ENCODE results near the gene JTB. TPM values are rescaled to one million over a fixed set of nuclear protein-coding genes. Genes with fewer than 3 reads are reported as not detected.

The JTB gene
- total RNA-seq, 4 donors from 2014 or later: 145 to 213 (median 182) TPM

- WGBS: 100% methylated on average over 9 of the region's 9 CpGs
- no peak for DNase-seq (ENCODE audit: low spot score in 2 of 2)
- Histone ChIP-seq H3K36me3 (peaks cover 88% of the 10 kb centered on the region), H3K4me1 (no peaks in the 10 kb centered on the region), H3K4me3 (no peak overlapping the region), H3K27me3 (no peaks in the 10 kb centered on the region), H3K9me3 (no peaks in the 10 kb centered on the region), H3K27ac (no peak overlapping the region)
- TF ChIP-seq EP300 (IDR thresholded peaks at IDR 0.05) (no peak), CTCF (IDR thresholded peaks at IDR 0.05) (no peak), POLR2AphosphoS5 (IDR thresholded peaks at IDR 0.05) (no peak), POLR2A (IDR thresholded peaks at IDR 0.05) (no peak)
Observed at GRCh38 chr1:153934746-153935145, 42.7 kb downstream of the JTB start.

- WGBS: 95% methylated on average over 10 of the region's 11 CpGs
Observed at GRCh38 chr1:153933955-153934354, 43.5 kb downstream of the JTB start.

GRCh38 chr1:153933430-153933829 lies 44.0 kb downstream of the JTB start:
- Histone ChIP-seq H3K36me3 (peaks cover 76% of the 10 kb centered on the region), H3K4me1 (peaks cover 7% of the 10 kb centered on the region)
- TF ChIP-seq CTCF (IDR thresholded peaks at IDR 0.05) (no peak), POLR2AphosphoS5 (IDR thresholded peaks at IDR 0.05) (no peak), EP300 (IDR thresholded peaks at IDR 0.05) (no peak), POLR2A (IDR thresholded peaks at IDR 0.05) (no peak)

More at GRCh38 chr1:153933955-153934354, 43.5 kb downstream of the JTB start:
- TF ChIP-seq EP300 (IDR thresholded peaks at IDR 0.05) (no peak), CTCF (IDR thresholded peaks at IDR 0.05) (no peak), POLR2AphosphoS5 (IDR thresholded peaks at IDR 0.05) (no peak), POLR2A (IDR thresholded peaks at IDR 0.05) (no peak)
- DNase-seq (ENCODE audit: low spot score in 2 of 2): no peak
- Histone ChIP-seq H3K4me1 (peaks cover 4% of the 10 kb centered on the region), H3K27me3 (no peaks in the 10 kb centered on the region), H3K4me3 (no peak overlapping the region), H3K36me3 (peaks cover 80% of the 10 kb centered on the region), H3K27ac (no peak overlapping the region), H3K9me3 (no peaks in the 10 kb centered on the region)

GRCh38 chr1:153932156-153933131 lies 45.0 kb downstream of the JTB start:
- H3K27me3 ChIP-seq: no peaks in the 10 kb centered on the region
- peaks cover 7% of the 10 kb centered on the region for H3K4me1 ChIP-seq
- H3K9me3 ChIP-seq: no peaks in the 10 kb centered on the region
- DNase-seq (ENCODE audit: low spot score in 2 of 2): no peak
- H3K36me3 ChIP-seq: peaks cover 68% of the 10 kb centered on the region
- no peak overlapping the region for H3K27ac ChIP-seq
- no peak overlapping the region for H3K4me3 ChIP-seq
- 90% methylated on average over 16 of the region's 18 CpGs for WGBS
- TF ChIP-seq POLR2A (IDR thresholded peaks at IDR 0.05): no peak
- no peak for TF ChIP-seq EP300 (IDR thresholded peaks at IDR 0.05)
- no peak for TF ChIP-seq CTCF (IDR thresholded peaks at IDR 0.05)
- no peak for TF ChIP-seq POLR2AphosphoS5 (IDR thresholded peaks at IDR 0.05)

More at GRCh38 chr1:153933430-153933829, 44.0 kb downstream of the JTB start:
- no peak for DNase-seq (ENCODE audit: low spot score in 2 of 2)
- Histone ChIP-seq H3K4me3 (no peak overlapping the region), H3K27ac (no peak overlapping the region), H3K27me3 (no peaks in the 10 kb centered on the region), H3K9me3 (no peaks in the 10 kb centered on the region)
- WGBS: no CpG with 5 or more reads among the region's 14 CpGs
